A549 (cell line): ENCODE measurements around the gene LYPD3.

Experiments used
- BHLHE40 ChIP-seq: IDR thresholded peaks from 2 replicates; pipeline ENCODE4 v1.6.1; 2012; ENCODE audit warnings: low read depth, low read length, inconsistent platforms
- CHD2 ChIP-seq: fragments of 150-350 bp; IDR thresholded peaks from 2 replicates; pipeline ENCODE4 v1.6.1; 2014; ENCODE audit warnings: low read length; ENCODE audit not compliant: partially characterized antibody
- CHD4 ChIP-seq: fragments of 200-600 bp; sonication (generic); IDR thresholded peaks from 2 replicates; pipeline ENCODE4 v1.6.1; 2016; ENCODE audit warnings: antibody characterized with exemption, mild to moderate bottlenecking, borderline replicate concordance
- CTCF ChIP-seq: fragments of >200 bp; sonication (Bioruptor Twin); formaldehyde crosslinking; IDR thresholded peaks from 3 replicates; pipeline ENCODE4 v1.5.1; 2016
- EP300 ChIP-seq, 2 experiments: fragments of >200 bp; sonication (Bioruptor Twin); formaldehyde crosslinking; IDR thresholded peaks; 2 replicates in 1 of 2; 3 replicates in 1 of 2; pipeline ENCODE4 v1.6.1; 2016 to 2017
- JUN ChIP-seq, 2 experiments: fragments of >200 bp; sonication (Bioruptor Twin); formaldehyde crosslinking; IDR thresholded peaks; 2 replicates in 1 of 2; 3 replicates in 1 of 2; pipeline ENCODE4 v1.6.1; 2016 to 2017
- JUNB ChIP-seq: fragments of >200 bp; sonication (Bioruptor Twin); formaldehyde crosslinking; IDR thresholded peaks from 2 replicates; pipeline ENCODE4 v1.6.1; 2016
- NR3C1 ChIP-seq: fragments of >200 bp; sonication (Bioruptor Twin); formaldehyde crosslinking; IDR thresholded peaks from 3 replicates; pipeline ENCODE4 v1.6.1; 2017
- POLR2A ChIP-seq: IDR thresholded peaks from 2 replicates; pipeline ENCODE4 v1.6.1; 2012; ENCODE audit warnings: mild to moderate bottlenecking, low read length
- RFX5 ChIP-seq: fragments of 450-650 bp; IDR thresholded peaks from 2 replicates; pipeline ENCODE4 v1.7.1; 2014; ENCODE audit warnings: antibody characterized with exemption, mild to moderate bottlenecking, moderate library complexity
- TF ChIP-seq, protein P1 (sequence below): fragments of 200-600 bp; sonication (generic); IDR thresholded peaks from 2 replicates; pipeline ENCODE4 v1.6.1; 2016; ENCODE audit warnings: antibody characterized with exemption, mild to moderate bottlenecking, moderate library complexity

GRCh38 chr19:43446746-43447489, 18.5 kb downstream of the LYPD3 start:
- TF ChIP-seq POLR2A (no peak), RFX5 (no peak), NR3C1 (no peak), CTCF (peak; percentile 98), CHD2 (no peak), EP300 (IDR thresholded peaks at IDR 0.05) (no peak), JUN (IDR thresholded peaks at IDR 0.05) (no peak), BHLHE40 (no peak), CHD4 (no peak), JUNB (no peak)
- TF ChIP-seq, protein P1, sequence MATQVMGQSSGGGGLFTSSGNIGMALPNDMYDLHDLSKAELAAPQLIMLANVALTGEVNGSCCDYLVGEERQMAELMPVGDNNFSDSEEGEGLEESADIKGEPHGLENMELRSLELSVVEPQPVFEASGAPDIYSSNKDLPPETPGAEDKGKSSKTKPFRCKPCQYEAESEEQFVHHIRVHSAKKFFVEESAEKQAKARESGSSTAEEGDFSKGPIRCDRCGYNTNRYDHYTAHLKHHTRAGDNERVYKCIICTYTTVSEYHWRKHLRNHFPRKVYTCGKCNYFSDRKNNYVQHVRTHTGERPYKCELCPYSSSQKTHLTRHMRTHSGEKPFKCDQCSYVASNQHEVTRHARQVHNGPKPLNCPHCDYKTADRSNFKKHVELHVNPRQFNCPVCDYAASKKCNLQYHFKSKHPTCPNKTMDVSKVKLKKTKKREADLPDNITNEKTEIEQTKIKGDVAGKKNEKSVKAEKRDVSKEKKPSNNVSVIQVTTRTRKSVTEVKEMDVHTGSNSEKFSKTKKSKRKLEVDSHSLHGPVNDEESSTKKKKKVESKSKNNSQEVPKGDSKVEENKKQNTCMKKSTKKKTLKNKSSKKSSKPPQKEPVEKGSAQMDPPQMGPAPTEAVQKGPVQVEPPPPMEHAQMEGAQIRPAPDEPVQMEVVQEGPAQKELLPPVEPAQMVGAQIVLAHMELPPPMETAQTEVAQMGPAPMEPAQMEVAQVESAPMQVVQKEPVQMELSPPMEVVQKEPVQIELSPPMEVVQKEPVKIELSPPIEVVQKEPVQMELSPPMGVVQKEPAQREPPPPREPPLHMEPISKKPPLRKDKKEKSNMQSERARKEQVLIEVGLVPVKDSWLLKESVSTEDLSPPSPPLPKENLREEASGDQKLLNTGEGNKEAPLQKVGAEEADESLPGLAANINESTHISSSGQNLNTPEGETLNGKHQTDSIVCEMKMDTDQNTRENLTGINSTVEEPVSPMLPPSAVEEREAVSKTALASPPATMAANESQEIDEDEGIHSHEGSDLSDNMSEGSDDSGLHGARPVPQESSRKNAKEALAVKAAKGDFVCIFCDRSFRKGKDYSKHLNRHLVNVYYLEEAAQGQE, result no peak
